GM21529 (cell line): ENCODE measurements around the gene KRAS.
A peak's percentile ranks its signal among the peaks of the same experiment; 100 is the strongest.

Source experiments
- ATAC-seq: cut with Tn5 transposase; IDR thresholded peaks from one replicate; pipeline ENCODE4 v1.9.1; 2021; ENCODE audit not compliant: unreplicated experiment

The KRAS gene

GRCh38 chr12:25197608-25198007 lies 53.1 kb downstream of the KRAS start:
- no peak for ATAC-seq

DNA sequence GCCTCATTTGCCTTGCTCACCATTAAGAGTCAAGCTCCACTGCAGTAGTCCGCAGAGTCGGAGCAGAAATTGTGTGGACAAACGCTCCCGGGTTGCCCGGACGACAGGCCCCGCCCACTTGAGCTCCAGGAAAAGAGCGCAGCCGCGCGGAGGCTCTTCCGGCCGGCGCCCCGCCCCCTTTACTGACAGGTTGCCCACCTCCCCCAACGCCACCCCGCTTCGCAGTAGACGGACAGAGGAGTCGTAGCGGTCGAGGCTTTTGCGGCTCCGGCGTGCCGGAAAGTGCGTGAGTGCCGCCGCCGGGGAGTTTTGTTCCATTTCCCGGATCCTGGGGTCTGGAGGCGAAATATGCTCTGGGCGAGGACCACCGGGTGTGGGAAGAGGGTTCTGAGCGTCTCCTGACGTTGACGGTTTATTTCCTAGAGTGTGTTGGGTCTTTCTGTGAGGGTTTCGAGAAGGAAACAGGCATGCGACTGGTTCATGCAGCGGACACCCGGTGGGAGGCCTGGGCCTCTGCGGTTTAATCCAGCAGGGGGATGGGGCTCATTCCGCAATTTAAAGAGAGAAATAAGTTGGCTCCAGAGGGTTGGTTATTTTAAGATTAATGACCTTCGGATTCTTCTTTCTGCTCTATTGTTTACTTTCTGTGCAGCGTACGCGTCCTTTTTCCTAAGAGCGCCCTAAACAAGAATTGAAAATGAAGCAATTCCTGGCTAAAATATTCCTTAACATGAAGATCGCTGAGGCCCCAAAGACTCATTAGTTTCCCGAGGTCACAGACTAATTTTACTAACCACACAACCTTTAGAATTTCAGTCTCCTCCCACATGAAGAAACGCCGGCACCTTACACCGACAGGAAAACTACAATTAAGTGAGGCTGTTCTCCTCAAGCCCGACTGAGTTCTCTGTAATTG lies 55.4 kb downstream of the KRAS start, which contains the start of the genes DNAI7 and ETFRF1:
Gene DNAI7 (minus strand): TSS at position 105 of the 916 bp plus-strand sequence. CDS start 82 bp downstream, at position 23.
Gene ETFRF1 (plus strand): TSS at position 182 of the 916 bp plus-strand sequence. CDS start 8,720 bp downstream, outside the sequence.
- peak; percentile 97 for ATAC-seq

DNA sequence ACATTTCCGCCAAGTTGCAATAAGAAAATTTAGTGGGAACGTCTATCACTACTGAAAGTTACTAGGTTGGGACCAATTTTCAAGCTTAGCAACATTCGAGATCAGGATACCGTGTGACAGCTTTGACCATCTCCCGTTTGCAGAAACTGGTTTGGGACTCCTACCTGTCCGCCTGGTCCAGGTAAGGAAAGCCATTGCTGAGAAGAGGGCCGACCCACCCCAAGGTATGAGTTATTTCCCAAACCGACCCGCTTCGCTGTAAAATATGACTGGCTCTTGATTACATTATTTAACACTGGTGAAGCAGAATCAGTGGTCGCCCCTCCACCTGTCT lies 56.0 kb downstream of the KRAS start:
- peak; percentile 14 for ATAC-seq

DNA sequence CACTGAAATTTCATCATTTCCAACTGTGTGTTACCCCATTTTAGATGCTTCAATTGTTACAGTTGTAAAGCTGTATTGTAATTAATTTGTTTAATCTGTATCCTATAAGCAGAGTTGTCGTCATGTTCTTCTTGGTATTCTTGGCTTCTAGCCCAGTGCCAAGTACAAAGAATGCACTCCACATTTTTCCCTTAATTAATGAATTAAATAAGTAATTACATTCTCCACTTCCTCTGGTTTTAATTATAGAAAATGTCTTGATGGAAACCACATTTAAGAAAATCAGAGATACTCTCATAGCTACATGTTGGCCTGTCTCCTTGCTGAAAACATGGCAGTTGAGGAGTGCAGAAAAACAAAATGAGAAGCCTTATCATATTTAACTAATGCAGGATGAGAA lies 56.5 kb downstream of the KRAS start:
- no peak for ATAC-seq

DNA sequence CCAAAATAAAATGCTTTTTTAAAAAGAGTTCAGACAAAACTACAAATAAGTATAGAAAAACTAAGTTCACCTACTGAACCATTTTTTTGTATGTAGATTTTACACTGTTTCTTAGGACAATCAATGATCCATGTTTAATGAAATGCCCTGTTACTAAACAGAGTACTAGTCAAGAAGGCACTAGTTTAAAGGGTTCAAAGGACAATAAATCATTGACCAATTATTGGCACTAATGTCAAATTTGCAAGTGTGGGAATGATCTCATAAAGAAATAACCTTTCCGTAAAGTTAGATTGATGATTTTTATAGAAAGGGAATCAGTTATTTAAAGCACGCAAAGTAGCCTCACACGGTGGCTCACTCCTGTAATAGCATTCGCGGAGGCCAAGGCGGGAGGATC lies 59.9 kb downstream of the KRAS start:
- ATAC-seq, result no peak

DNA sequence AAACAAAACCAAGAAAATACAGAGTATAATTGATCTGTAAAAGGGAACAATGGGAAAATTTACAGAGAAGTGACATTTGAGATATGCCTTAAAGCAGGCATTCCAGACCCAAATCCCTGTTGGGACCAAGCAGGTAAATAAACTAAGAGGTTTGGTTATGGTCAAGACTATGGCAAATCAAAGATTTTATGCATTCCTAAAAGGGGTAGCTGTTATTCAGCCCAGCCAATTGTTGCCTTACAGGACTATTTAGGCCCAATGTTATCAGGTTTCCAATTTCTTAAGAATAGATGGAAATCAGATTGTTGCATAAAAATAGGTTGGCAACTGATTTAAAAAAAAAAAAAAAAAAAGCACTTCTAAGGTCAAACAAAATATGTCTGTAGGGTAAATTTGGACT lies 61.1 kb downstream of the KRAS start:
- no peak for ATAC-seq

DNA sequence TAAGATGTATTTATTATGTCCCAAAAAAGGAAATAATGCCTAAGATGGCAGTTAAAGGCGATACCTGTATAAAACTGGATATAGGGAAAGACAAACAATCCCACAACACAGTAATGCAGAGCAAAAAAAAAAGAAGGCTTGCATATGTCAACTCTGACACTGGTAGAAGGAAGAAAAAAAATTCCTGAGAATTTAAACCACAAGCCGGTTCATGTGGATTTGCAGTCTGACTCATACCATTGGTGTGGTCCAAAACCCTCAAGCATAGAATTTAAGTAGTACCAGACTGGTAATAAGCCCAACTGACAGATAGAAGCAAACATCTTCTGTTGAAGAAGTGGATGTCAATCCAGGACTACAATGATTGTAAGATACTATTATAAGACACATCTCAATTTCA lies 62.9 kb downstream of the KRAS start:
- ATAC-seq, result no peak

- peak; percentile 84 for ATAC-seq
Observed at GRCh38 chr12:25186788-25187402, 63.8 kb downstream of the KRAS start.

GRCh38 chr12:25186038-25186787 lies 64.5 kb downstream of the KRAS start:
- peak; percentile 68 for ATAC-seq

DNA sequence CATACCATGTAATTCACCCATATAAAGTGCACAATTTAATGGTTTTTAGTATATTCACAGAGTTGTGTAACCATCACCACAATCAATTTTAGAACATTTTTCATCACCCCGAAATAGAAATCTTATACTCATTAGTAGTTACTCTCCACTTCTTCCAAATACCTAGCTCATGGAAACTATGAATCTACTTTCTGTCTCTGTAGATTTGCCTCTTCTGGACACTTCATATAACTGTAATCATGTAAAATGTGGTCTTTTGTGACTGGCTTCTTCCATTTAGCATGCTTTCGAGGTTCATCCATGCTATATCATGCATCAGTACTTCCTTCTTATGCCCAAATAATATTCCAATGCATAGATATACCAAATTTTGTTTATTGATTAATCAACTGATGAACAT lies 66.6 kb downstream of the KRAS start:
- no peak for ATAC-seq

DNA sequence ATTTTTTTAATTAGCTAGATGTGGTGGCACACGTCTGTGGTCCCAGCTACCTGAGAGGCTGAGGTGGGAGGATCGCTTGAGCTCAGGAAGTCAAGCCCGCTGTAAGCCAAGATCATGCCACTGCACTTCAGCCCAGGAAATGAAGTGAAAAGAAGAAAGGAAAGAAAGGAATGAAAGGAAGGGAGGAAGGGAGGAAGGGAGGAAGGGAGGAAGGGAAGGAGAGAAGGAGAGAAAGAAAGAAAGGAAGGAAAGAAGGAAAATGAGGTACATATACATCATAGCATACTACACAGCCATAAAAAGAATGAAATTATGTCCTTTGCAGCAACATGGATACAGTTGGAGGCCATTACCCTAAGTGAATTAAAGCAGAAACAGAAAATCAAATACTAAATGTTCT lies 68.0 kb downstream of the KRAS start:
- ATAC-seq, result no peak

DNA sequence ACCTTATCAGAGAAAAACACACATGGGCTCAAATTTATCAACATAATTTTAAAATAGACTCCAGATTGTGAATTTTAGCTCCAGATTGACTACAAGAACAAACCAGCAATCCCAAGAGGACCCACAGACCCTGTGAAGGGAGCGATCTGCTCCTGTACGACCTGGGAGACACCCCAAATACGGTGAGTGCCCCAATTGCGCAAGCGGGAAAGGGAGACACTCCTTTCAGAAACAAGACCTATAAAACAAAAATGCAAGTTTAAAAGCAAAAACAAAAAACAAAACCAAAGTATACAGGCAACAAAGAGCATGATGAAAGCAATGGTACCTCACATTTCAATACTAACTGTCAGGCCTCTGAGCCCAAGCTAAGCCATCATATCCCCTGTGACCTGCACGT lies 87.9 kb downstream of the KRAS start:
- ATAC-seq, result no peak

- no peak for ATAC-seq
Observed at GRCh38 chr12:25156061-25156460, 94.7 kb downstream of the KRAS start.

DNA sequence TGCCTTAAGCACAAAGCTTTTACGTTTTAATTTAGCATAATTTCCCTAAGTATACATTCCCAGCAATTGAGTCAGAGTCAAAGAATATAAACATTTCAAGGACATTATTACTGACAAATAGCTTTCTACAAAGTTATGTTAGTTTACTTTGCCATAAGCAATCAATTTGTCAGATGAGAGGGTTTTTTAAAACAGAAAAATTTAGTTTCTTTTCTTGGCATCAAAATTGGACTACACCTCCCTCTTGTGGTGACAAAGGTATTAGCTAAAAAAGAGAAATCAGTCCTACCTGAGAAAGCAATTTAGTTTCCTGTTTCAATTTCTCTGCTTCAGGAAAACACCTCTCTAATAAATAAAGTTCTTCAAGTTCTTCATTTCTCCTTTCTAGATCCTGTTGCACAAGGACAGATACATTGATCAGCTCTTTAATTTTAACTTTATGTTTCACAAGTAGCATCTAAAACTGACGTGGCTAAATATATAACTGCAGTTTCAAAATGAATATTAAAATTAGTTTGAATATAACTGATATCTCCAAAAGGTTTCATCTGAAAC lies 95.6 kb downstream of the KRAS start:
- peak; percentile 67 for ATAC-seq
